PFSK-1 (cell line): ENCODE data around the gene TNS4.

Experiments
- FOXP2 ChIP-seq: optimal IDR thresholded peaks from 2 replicates; pipeline ENCODE3; 2011; ENCODE audit warnings: borderline replicate concordance, control low read depth, inconsistent platforms; ENCODE audit not compliant: insufficient read depth; ENCODE audit errors: extremely low read length, extremely low read depth
- POLR2AphosphoS5 ChIP-seq: IDR thresholded peaks from 2 replicates; pipeline ENCODE4 v1.6.1; 2012; ENCODE audit warnings: low read depth, mild to moderate bottlenecking, control low read depth, low read length, moderate library complexity
- REST ChIP-seq, 2 experiments: IDR thresholded peaks; 2 replicates each; pipeline versions ENCODE4 v1.6.1 to v1.8.0; 2011 to 2012; ENCODE audit warnings: low read depth in 2 of 2, low read length in 2 of 2, control low read depth in 1 of 2, inconsistent platforms in 1 of 2, mild to moderate bottlenecking in 1 of 2, moderate library complexity in 1 of 2; ENCODE audit not compliant: insufficient read depth in 1 of 2
- SIN3A ChIP-seq: IDR thresholded peaks from 2 replicates; pipeline ENCODE4 v1.6.1; 2012; ENCODE audit warnings: mild to moderate bottlenecking, low read length, moderate library complexity, borderline replicate concordance; ENCODE audit not compliant: insufficient read depth
- TAF1 ChIP-seq: IDR thresholded peaks from 2 replicates; pipeline ENCODE4 v1.6.1; 2012; ENCODE audit warnings: low read length, control low read depth, borderline replicate concordance; ENCODE audit not compliant: insufficient read depth

TNS4 gene

DNA sequence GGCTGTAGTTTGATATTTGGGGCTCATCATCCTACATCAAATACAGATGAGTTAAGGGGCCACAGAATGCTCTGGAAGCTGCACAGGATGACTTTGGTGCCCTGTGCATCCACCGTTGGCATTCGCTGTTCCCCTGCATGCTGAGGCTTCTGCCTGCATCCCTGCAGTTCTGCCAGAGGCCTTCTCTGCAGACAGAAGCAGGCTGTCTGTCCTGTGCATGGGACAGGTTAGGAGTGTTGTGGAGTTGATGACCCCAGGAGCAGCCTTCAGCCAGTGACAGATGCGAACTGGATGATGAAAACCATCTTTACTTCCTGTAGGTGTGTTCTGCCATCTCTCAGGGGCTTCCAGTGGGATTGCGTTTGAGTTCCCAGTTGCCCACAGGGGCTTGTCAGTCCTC, 13.6 kb upstream of the TNS4 start:
- no peak for TF ChIP-seq TAF1
- no peak for TF ChIP-seq REST (IDR thresholded peaks at IDR 0.05; ENCODE audit: insufficient read depth in 1 of 2, low read depth in 2 of 2, low read length in 2 of 2)
- TF ChIP-seq POLR2AphosphoS5 = no peak
- no peak for TF ChIP-seq SIN3A
- no peak for TF ChIP-seq FOXP2

DNA sequence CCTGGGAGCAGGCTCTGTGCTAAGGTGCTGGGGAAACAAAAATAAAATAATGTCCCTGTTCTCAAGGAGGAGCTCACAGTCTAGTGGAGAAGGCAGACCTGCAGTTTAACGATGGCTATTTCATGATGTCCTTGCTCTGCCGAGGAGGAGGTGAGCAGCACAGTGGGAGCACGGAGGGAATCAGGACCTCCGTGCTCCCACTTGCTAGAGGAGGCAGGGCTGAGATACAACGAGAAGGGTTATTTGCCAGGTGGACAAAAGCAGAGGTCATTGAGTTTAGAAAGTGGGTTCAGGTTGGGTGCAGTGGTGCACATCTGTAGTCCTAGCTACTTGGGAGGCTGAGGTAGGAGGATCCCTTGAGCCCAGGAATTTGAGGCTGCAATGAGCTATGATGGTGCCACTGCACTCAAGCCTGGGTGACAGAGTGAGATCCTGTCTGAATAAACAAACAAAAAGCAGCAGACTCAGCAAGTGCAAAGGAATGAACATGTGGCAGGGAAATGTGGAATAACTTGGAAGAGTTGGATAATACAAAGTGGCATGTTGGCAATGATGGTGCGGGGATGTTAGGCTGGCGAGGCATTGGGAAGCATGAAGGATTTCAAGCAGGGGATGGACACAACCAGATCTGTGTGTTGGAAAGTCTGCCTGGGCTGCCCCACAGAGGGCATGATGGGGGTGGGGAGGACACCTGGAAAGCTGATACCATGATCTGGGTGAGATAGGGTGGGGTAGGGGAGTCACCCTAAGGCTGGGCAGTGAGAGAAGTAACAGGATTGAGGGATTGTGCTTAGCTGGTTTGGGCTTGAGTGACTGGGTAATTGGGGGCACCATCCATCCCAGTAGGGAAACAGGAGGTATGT, 12.8 kb upstream of the TNS4 start:
- TF ChIP-seq POLR2AphosphoS5 = no peak
- no peak for TF ChIP-seq REST (IDR thresholded peaks at IDR 0.05; ENCODE audit: insufficient read depth in 1 of 2, low read depth in 2 of 2, low read length in 2 of 2)
- TF ChIP-seq FOXP2 = no peak
- no peak for TF ChIP-seq TAF1
- TF ChIP-seq SIN3A = no peak

GRCh38 chr17:40511667-40512220, 10.3 kb upstream of the TNS4 start:
- TF ChIP-seq REST (IDR thresholded peaks at IDR 0.05; ENCODE audit: insufficient read depth in 1 of 2, low read depth in 2 of 2, low read length in 2 of 2) = no peak
- TF ChIP-seq SIN3A = no peak
- TF ChIP-seq TAF1 = no peak
- TF ChIP-seq FOXP2 = no peak
- no peak for TF ChIP-seq POLR2AphosphoS5

DNA sequence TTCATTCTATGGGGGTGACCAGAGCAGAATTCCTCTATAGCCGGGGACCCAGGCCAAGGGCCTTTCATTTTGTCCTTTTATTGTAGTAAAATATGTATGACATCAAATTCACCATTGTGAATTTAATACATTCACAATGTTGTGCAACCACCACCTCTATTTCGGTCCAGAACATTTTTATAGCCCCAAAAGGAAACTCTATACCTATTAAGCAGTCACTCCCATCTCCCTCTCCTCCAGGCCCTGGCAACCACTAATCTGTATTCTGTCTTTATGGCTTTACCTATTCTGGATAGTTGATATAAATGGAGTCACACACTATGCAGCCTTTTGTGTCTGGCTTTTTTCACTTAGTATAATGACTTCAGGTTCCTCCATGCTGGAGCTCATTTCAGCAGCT, 9.7 kb upstream of the TNS4 start:
- TF ChIP-seq REST (IDR thresholded peaks at IDR 0.05; ENCODE audit: insufficient read depth in 1 of 2, low read depth in 2 of 2, low read length in 2 of 2) (no peak), TAF1 (no peak), SIN3A (no peak), POLR2AphosphoS5 (no peak), FOXP2 (no peak)

- TF ChIP-seq POLR2AphosphoS5 (no peak), FOXP2 (no peak), SIN3A (no peak), REST (IDR thresholded peaks at IDR 0.05; ENCODE audit: insufficient read depth in 1 of 2, low read depth in 2 of 2, low read length in 2 of 2) (no peak), TAF1 (no peak)
Observed at GRCh38 chr17:40510328-40510648, 8.9 kb upstream of the TNS4 start.
